Activated T-cell treated with anti-CD3 and anti-CD28 coated beads for 48 hours (primary cell): ENCODE measurements around the gene ZNF563.
A peak's percentile ranks its signal among the peaks of the same experiment; 100 is the strongest.
"Not testable (repeated sequence)": the region's sequence is repeated elsewhere in the genome, so short reads cannot be mapped to it uniquely, and the experiment has no call there.

Experiments used
- DNase-seq: peaks from one replicate; pipeline ENCODE4 v3.0.0-alpha.2; 2020; ENCODE audit warnings: low read depth

The ZNF563 gene

GRCh38 chr19:12333162-12334159, at the start of gene ZNF563:
Gene ZNF563 (minus strand): TSS chr19:12333633. CDS start chr19:12333482, 151 bp downstream.
- peak; percentile 97 for DNase-seq

- no peak for DNase-seq
Measured at GRCh38 chr19:12380444-12380737, 47.0 kb upstream of the ZNF563 start.

GRCh38 chr19:12379732-12380443, 46.5 kb upstream of the ZNF563 start:
- DNase-seq, result no peak

GRCh38 chr19:12374026-12374425, 40.6 kb upstream of the ZNF563 start:
- DNase-seq, result no peak

GRCh38 chr19:12365236-12366162, 32.1 kb upstream of the ZNF563 start, which contains the start of gene ZNF442:
Gene ZNF442 (minus strand): TSS chr19:12365683. CDS start chr19:12363631, 2,052 bp downstream.
- peak; percentile 83 for DNase-seq

GRCh38 chr19:12364391-12365235, 31.2 kb upstream of the ZNF563 start:
- no peak for DNase-seq

- not testable (repeated sequence) for DNase-seq
Measured at GRCh38 chr19:12362236-12362635, 28.8 kb upstream of the ZNF563 start.

GRCh38 chr19:12353375-12353774, 19.9 kb upstream of the ZNF563 start:
- DNase-seq, result no peak

- DNase-seq, result no peak
Measured at GRCh38 chr19:12350890-12351197, 17.4 kb upstream of the ZNF563 start.

GRCh38 chr19:12350185-12350889, 16.9 kb upstream of the ZNF563 start:
- no peak for DNase-seq

GRCh38 chr19:12346896-12347295, 13.5 kb upstream of the ZNF563 start:
- DNase-seq, result no peak

- no peak for DNase-seq
Measured at GRCh38 chr19:12345197-12345596, 11.8 kb upstream of the ZNF563 start.

- DNase-seq, result peak; percentile 76
Measured at GRCh38 chr19:12331211-12331941, 2.1 kb downstream of the ZNF563 start.

GRCh38 chr19:12330340-12330739, 3.1 kb downstream of the ZNF563 start:
- no peak for DNase-seq

- no peak for DNase-seq
Measured at GRCh38 chr19:12325690-12326089, 7.7 kb downstream of the ZNF563 start.

- DNase-seq, result no peak
Measured at GRCh38 chr19:12318782-12319413, 14.5 kb downstream of the ZNF563 start.

GRCh38 chr19:12314553-12314952, 18.9 kb downstream of the ZNF563 start:
- no peak for DNase-seq

- not testable (repeated sequence) for DNase-seq
Measured at GRCh38 chr19:12308891-12309290, 24.5 kb downstream of the ZNF563 start.

- DNase-seq, result no peak
Measured at GRCh38 chr19:12295191-12295590, 38.2 kb downstream of the ZNF563 start.
